ENCODE data around the gene NFX1. TPM values are rescaled to one million over a fixed set of nuclear protein-coding genes. Genes with fewer than 3 reads are reported as not detected.

Gene NFX1
- total RNA-seq, 1 donor from 2014 or later, result 34.1 TPM

DNA sequence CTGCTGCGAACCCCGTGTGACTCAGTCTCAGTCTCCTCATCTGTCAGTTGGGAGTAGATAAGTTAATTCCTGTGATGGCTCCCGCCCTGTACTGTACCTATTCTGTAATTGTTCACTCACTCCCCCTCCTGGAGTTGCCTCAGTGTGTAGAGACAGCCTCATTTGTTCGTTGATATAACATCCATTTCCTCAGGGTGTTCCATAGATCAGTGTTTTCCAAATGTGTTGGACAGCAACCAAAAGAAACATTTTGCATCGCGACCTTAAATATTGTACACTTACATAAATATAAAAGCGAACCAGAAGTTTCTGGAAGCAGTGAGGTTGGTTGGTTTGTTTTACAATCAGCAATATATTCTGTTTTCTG, 698 bp downstream of the NFX1 start:
- Histone ChIP-seq H3K27me3 (no peaks in the 10 kb centered on the region), H3K27ac (peak overlapping the region; percentile 98), H3K36me3 (peaks cover 0 to 15% of the 10 kb centered on the region in 2 donors), H3K9me3 (no peaks in the 10 kb centered on the region), H3K4me3 (peak overlapping the region; percentile 70 to 73), H3K4me1 (peaks cover 51% of the 10 kb centered on the region)
- intact Hi-C loops (cut with DNase I), result no loop called here
- DNase-seq (ENCODE audit: extremely low spot score in 2 of 2), result no peak
- no peak for TF ChIP-seq CTCF (IDR thresholded peaks at IDR 0.05)
- no peak for TF ChIP-seq POLR2AphosphoS5 (IDR thresholded peaks at IDR 0.05; ENCODE audit: insufficient read depth in 1 of 2, low read depth in 1 of 2)
- TF ChIP-seq POLR2A (IDR thresholded peaks at IDR 0.05), result no peak

DNA sequence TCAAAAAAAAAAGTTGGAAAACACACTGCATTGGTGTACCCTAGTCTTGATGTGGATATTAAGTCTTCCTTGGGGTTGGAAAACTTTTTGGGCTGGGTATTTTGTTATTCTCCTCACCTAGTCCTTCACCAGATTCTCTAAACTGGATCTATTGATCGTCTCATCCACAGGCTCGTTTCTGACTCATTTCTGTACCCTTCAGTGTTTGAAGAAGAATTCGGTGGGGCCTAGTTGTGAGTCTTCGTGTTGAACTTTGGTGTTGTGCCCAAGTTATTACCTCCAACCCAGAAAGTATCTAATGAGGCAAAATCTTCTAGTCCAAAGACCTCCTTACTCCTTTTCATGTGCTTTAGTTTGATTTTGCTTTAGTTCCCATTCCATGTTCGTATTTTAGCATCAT, 1.6 kb downstream of the NFX1 start:
- intact Hi-C loops (cut with DNase I), result no loop called here
- peaks cover 60% of the 10 kb centered on the region for H3K4me1 ChIP-seq
- DNase-seq (ENCODE audit: extremely low spot score in 2 of 2), result no peak
- TF ChIP-seq POLR2AphosphoS5 (IDR thresholded peaks at IDR 0.05; ENCODE audit: insufficient read depth in 1 of 2, low read depth in 1 of 2) (no peak), POLR2A (IDR thresholded peaks at IDR 0.05) (no peak), CTCF (IDR thresholded peaks at IDR 0.05) (no peak)
- peak overlapping the region; percentile 98 for H3K27ac ChIP-seq
- no peak overlapping the region for H3K4me3 ChIP-seq
- peaks cover 0 to 24% of the 10 kb centered on the region in 2 donors for H3K36me3 ChIP-seq
- H3K27me3 ChIP-seq, result no peaks in the 10 kb centered on the region
- no peaks in the 10 kb centered on the region for H3K9me3 ChIP-seq

- Histone ChIP-seq H3K36me3 (peaks cover 0 to 40% of the 10 kb centered on the region in 2 donors), H3K4me3 (no peak overlapping the region), H3K9me3 (no peaks in the 10 kb centered on the region), H3K27ac (no peak overlapping the region), H3K27me3 (no peaks in the 10 kb centered on the region), H3K4me1 (peaks cover 77% of the 10 kb centered on the region)
- TF ChIP-seq CTCF (IDR thresholded peaks at IDR 0.05), result no peak
- no peak for DNase-seq (ENCODE audit: extremely low spot score in 2 of 2)
- intact Hi-C loops (cut with DNase I), result no loop called here
Observed at GRCh38 chr9:33293782-33294181, 3.5 kb downstream of the NFX1 start.

DNA sequence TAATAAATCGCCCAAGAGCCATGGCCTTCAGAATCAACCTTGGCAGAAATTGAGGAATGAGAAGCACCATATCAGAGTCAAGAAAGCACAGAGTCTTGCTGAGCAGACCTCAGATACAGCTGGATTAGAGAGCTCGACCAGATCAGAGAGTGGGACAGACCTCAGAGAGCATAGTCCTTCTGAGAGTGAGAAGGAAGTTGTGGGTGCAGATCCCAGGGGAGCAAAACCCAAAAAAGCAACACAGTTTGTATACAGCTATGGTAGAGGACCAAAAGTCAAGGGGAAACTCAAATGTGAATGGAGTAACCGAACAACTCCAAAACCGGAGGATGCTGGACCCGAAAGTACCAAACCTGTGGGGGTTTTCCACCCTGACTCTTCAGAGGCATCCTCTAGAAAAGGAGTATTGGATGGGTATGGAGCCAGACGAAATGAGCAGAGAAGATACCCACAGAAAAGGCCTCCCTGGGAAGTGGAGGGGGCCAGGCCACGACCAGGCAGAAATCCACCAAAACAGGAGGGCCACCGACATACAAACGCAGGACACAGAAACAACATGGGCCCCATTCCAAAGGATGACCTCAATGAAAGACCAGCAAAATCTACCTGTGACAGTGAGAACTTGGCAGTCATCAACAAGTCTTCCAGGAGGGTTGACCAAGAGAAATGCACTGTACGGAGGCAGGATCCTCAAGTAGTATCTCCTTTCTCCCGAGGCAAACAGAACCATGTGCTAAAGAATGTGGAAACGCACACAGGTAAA, 4.5 kb downstream of the NFX1 start:
- DNase-seq (ENCODE audit: extremely low spot score in 2 of 2), result no peak
- Histone ChIP-seq H3K9me3 (no peaks in the 10 kb centered on the region), H3K36me3 (peaks cover 0 to 49% of the 10 kb centered on the region in 2 donors), H3K4me1 (peaks cover 76% of the 10 kb centered on the region), H3K27me3 (no peaks in the 10 kb centered on the region), H3K27ac (no peak overlapping the region), H3K4me3 (no peak overlapping the region)
- TF ChIP-seq CTCF (IDR thresholded peaks at IDR 0.05) (no peak), POLR2A (IDR thresholded peaks at IDR 0.05) (no peak), POLR2AphosphoS5 (IDR thresholded peaks at IDR 0.05; ENCODE audit: insufficient read depth in 1 of 2, low read depth in 1 of 2) (no peak)
- intact Hi-C loops (cut with DNase I), result no loop called here

GRCh38 chr9:33295571-33295970, 5.3 kb downstream of the NFX1 start:
- Histone ChIP-seq H3K4me1 (peaks cover 76% of the 10 kb centered on the region), H3K27ac (no peak overlapping the region), H3K27me3 (no peaks in the 10 kb centered on the region), H3K36me3 (peaks cover 0 to 51% of the 10 kb centered on the region in 2 donors), H3K4me3 (no peak overlapping the region), H3K9me3 (no peaks in the 10 kb centered on the region)
- TF ChIP-seq CTCF (IDR thresholded peaks at IDR 0.05), result no peak
- TF ChIP-seq POLR2A (IDR thresholded peaks at IDR 0.05), result no peak
- DNase-seq (ENCODE audit: extremely low spot score in 2 of 2), result no peak
- intact Hi-C loops (cut with DNase I), result no loop called here

Data from vagina (tissue), 2 donors.